MM.1S (cell line): ENCODE data around the gene SMARCA4.

Experiments
- DNase-seq: peaks from one replicate; pipeline ENCODE4 v3.0.0-alpha.2; 2015
- H2AFZ ChIP-seq: fragments of 300-600 bp; sonication (generic); 2 replicates; pipeline ENCODE4 v1.6.0; 2016; ENCODE audit warnings: antibody characterized with exemption, low read length
- H3F3A ChIP-seq: fragments of 300-600 bp; sonication (generic); 2 replicates; pipeline ENCODE4 v1.6.1; 2016; ENCODE audit warnings: mild to moderate bottlenecking, antibody characterized with exemption, low read length, moderate library complexity, mixed read lengths; ENCODE audit not compliant: insufficient read depth
- H3K27ac ChIP-seq: fragments of 300-600 bp; sonication (generic); 2 replicates; pipeline ENCODE4 v1.5.1; 2016; ENCODE audit warnings: mild to moderate bottlenecking, low read length
- H3K27me3 ChIP-seq: fragments of 300-600 bp; sonication (generic); replicated peaks from 2 replicates; pipeline ENCODE4 v1.6.0; 2016; ENCODE audit warnings: low read length; ENCODE audit not compliant: insufficient read depth
- H3K36me3 ChIP-seq: fragments of 300-600 bp; sonication (generic); replicated peaks from 2 replicates; pipeline ENCODE4 v1.6.1; 2016; ENCODE audit warnings: mild to moderate bottlenecking, low read length, mixed read lengths; ENCODE audit not compliant: insufficient read depth
- H3K4me1 ChIP-seq: fragments of 300-600 bp; sonication (generic); 2 replicates; pipeline ENCODE4 v1.6.1; 2016; ENCODE audit warnings: low read length, mixed read lengths
- H3K4me2 ChIP-seq: fragments of 300-600 bp; sonication (generic); 2 replicates; pipeline ENCODE4 v1.6.0; 2016; ENCODE audit warnings: low read depth, low read length
- H3K4me3 ChIP-seq: fragments of 300-600 bp; sonication (generic); 2 replicates; pipeline ENCODE4 v1.5.1; 2016; ENCODE audit warnings: low read length, mixed read lengths
- H3K79me2 ChIP-seq: fragments of 300-600 bp; sonication (generic); 2 replicates; pipeline ENCODE4 v1.6.1; 2016; ENCODE audit warnings: mixed run types, low read length, mixed read lengths
- H3K9ac ChIP-seq: fragments of 300-600 bp; sonication (generic); 2 replicates; pipeline ENCODE4 v1.6.1; 2016; ENCODE audit warnings: low read length, mixed read lengths
- H3K9me2 ChIP-seq: fragments of 300-600 bp; sonication (generic); replicated peaks from 2 replicates; pipeline ENCODE4 v1.6.1; 2016; ENCODE audit warnings: mild to moderate bottlenecking, low read length, mixed read lengths; ENCODE audit not compliant: insufficient read depth
- H3K9me3 ChIP-seq: fragments of 300-600 bp; sonication (generic); replicated peaks from 2 replicates; pipeline ENCODE4 v1.6.1; 2016; ENCODE audit warnings: mild to moderate bottlenecking, low read length, mixed read lengths; ENCODE audit not compliant: insufficient read depth
- H4K20me1 ChIP-seq: fragments of 300-600 bp; sonication (generic); 2 replicates; pipeline ENCODE4 v1.6.1; 2016; ENCODE audit warnings: mild to moderate bottlenecking, low read length, moderate library complexity, mixed read lengths; ENCODE audit not compliant: insufficient read depth
- EZH2 ChIP-seq: fragments of 300-600 bp; sonication (generic); optimal IDR thresholded peaks from 2 replicates; pipeline ENCODE3; 2017; ENCODE audit warnings: low read depth, mild to moderate bottlenecking, antibody characterized with exemption, low read length, mixed read lengths
- EZH2phosphoT487 ChIP-seq: fragments of 300-600 bp; sonication (generic); IDR thresholded peaks from 2 replicates; pipeline ENCODE4 v1.6.1; 2018; ENCODE audit warnings: antibody characterized with exemption, low read length
- TF ChIP-seq, protein P1 (sequence below): fragments of 300-600 bp; sonication (generic); IDR thresholded peaks from 2 replicates; pipeline ENCODE4 v1.5.1; 2016; ENCODE audit warnings: antibody characterized with exemption, low read length, mixed read lengths

SMARCA4 gene

DNA sequence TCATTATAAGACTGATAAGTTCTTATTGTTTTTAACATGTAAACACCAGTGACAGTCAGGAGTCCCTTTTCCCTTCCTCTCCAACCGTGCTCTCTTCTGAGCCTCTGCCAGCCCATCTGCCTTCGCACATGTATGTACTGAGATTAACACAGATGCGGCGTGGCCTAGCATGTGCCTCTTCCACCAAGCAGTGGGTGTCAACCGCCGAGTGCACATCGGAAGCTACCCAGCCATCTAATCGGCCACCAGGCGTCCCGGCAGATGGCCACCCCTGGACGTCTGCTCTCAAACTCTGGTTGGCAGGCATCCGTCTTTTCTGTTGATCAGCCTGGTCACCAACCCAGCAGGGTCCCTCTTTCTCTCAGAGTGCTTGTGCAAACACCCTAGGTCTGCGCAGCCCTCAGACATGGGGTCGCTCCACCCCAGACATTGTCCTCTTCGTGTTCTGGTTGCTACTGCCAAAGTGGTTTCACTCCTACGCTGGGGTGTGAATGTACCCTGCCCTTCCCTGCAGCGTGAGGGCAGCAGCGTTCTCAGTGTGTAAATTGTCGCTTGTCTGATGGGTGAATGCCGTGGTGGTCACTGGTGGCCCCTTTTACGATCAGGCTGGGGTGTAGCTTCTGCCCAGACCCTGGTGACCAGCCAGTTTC, 70.7 kb downstream of the SMARCA4 start:
- Histone ChIP-seq H3K4me3 (no peak overlapping the region), H3F3A (peaks cover 11% of the 10 kb centered on the region), H3K4me2 (no peak overlapping the region), H3K9me2 (no peaks in the 10 kb centered on the region), H2AFZ (no peak overlapping the region), H4K20me1 (no peaks in the 10 kb centered on the region), H3K9ac (no peak overlapping the region), H3K27me3 (no peaks in the 10 kb centered on the region), H3K27ac (no peak overlapping the region), H3K9me3 (no peaks in the 10 kb centered on the region), H3K79me2 (0 out of 2 replicates have a peak, but pooled peaks cover 4% of the 10 kb centered on the region), H3K36me3 (peaks cover 12% of the 10 kb centered on the region; the same call in 1 of the 2 replicates), H3K4me1 (peaks cover 6% of the 10 kb centered on the region)
- TF ChIP-seq EZH2phosphoT487 (no peak), EZH2 (no peak)
- TF ChIP-seq, protein P1, sequence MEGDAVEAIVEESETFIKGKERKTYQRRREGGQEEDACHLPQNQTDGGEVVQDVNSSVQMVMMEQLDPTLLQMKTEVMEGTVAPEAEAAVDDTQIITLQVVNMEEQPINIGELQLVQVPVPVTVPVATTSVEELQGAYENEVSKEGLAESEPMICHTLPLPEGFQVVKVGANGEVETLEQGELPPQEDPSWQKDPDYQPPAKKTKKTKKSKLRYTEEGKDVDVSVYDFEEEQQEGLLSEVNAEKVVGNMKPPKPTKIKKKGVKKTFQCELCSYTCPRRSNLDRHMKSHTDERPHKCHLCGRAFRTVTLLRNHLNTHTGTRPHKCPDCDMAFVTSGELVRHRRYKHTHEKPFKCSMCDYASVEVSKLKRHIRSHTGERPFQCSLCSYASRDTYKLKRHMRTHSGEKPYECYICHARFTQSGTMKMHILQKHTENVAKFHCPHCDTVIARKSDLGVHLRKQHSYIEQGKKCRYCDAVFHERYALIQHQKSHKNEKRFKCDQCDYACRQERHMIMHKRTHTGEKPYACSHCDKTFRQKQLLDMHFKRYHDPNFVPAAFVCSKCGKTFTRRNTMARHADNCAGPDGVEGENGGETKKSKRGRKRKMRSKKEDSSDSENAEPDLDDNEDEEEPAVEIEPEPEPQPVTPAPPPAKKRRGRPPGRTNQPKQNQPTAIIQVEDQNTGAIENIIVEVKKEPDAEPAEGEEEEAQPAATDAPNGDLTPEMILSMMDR: no peak
- no peak for DNase-seq

DNA sequence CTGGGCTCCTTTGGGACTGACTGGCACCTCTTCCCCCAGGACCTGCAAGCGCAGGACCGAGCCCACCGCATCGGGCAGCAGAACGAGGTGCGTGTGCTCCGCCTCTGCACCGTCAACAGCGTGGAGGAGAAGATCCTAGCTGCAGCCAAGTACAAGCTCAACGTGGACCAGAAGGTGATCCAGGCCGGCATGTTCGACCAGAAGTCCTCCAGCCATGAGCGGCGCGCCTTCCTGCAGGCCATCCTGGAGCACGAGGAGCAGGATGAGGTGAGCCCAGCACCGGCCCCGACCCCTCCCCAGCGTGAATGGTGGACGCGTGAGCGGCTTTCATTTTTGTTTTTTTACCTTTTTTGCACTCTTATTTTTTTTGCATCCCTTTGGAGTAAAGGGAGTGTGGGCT, 72.4 kb downstream of the SMARCA4 start:
- no peak overlapping the region for H3K4me3 ChIP-seq
- no peak for DNase-seq
- H3K27me3 ChIP-seq: no peaks in the 10 kb centered on the region
- H3F3A ChIP-seq: peaks cover 11% of the 10 kb centered on the region
- TF ChIP-seq EZH2phosphoT487 (no peak), EZH2 (no peak)
- TF ChIP-seq, protein P1: no peak
- no peaks in the 10 kb centered on the region for H3K9me3 ChIP-seq
- peaks cover 20% of the 10 kb centered on the region for H3K79me2 ChIP-seq
- H3K9ac ChIP-seq: no peak overlapping the region
- peaks cover 7% of the 10 kb centered on the region; the same call in 1 of the 2 replicates for H3K36me3 ChIP-seq
- no peak overlapping the region for H3K27ac ChIP-seq
- no peak overlapping the region for H2AFZ ChIP-seq
- H4K20me1 ChIP-seq: no peaks in the 10 kb centered on the region
- H3K9me2 ChIP-seq: no peaks in the 10 kb centered on the region
- peaks cover 6% of the 10 kb centered on the region for H3K4me1 ChIP-seq
- no peak overlapping the region for H3K4me2 ChIP-seq

DNA sequence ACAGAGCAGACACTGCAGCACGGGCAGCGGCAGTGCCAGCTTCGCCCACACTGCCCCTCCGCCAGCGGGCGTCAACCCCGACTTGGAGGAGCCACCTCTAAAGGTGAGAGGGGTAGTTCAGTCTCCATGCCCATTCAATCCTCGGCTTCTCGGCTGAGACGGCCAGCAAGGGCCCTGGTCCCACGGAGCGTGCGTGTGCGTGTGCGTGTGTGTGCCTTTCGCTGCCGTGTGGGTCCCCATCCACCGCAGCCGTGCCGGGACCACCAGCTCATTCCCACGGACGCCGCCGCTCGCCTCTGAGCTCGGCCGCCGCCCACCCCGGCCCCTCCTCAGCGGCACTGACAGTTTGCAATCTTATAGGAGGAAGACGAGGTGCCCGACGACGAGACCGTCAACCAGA, 72.9 kb downstream of the SMARCA4 start:
- Histone ChIP-seq H3K9me3 (no peaks in the 10 kb centered on the region), H3K4me1 (peaks cover 6% of the 10 kb centered on the region), H3K9ac (no peak overlapping the region), H3K9me2 (no peaks in the 10 kb centered on the region), H3K4me3 (no peak overlapping the region), H2AFZ (no peak overlapping the region), H3K79me2 (peaks cover 25% of the 10 kb centered on the region), H4K20me1 (no peaks in the 10 kb centered on the region), H3K36me3 (peaks cover 6% of the 10 kb centered on the region; the same call in 1 of the 2 replicates), H3K4me2 (no peak overlapping the region), H3F3A (peaks cover 11% of the 10 kb centered on the region), H3K27ac (no peak overlapping the region), H3K27me3 (no peaks in the 10 kb centered on the region)
- no peak for DNase-seq
- TF ChIP-seq EZH2 (no peak), EZH2phosphoT487 (no peak)
- TF ChIP-seq, protein P1: no peak
